Neural cell (in vitro differentiated cells): ENCODE data around the gene ALG6.

ENCODE experiments used
- EP300 ChIP-seq: fragments of 450-650 bp; conservative IDR thresholded peaks from 2 replicates; pipeline ENCODE4 v1.6.1; 2014; ENCODE audit warnings: antibody characterized with exemption, mild to moderate bottlenecking, moderate library complexity; ENCODE audit not compliant: poor library complexity, severe bottlenecking
- EZH2 ChIP-seq: fragments of 200-600, 300-800 bp; shearing (Covaris generic), sonication (generic); IDR thresholded peaks from 2 replicates; pipeline ENCODE4 v1.6.1; 2014; ENCODE audit warnings: antibody characterized with exemption, low read length, borderline replicate concordance, mild to moderate bottlenecking; ENCODE audit not compliant: insufficient read depth, poor library complexity, severe bottlenecking
- SMC3 ChIP-seq: fragments of 450-650 bp; conservative IDR thresholded peaks from 2 replicates; pipeline ENCODE4 v1.6.1; 2014; ENCODE audit warnings: antibody characterized with exemption, mild to moderate bottlenecking, moderate library complexity; ENCODE audit not compliant: poor library complexity
- TF ChIP-seq, protein P1 (sequence below): IDR thresholded peaks from 2 replicates; pipeline ENCODE4 v1.6.1; 2012; ENCODE audit warnings: borderline replicate concordance
- TF ChIP-seq, protein P2 (sequence below): fragments of 450-650 bp; IDR thresholded peaks from 2 replicates; pipeline ENCODE4 v1.5.1; 2014; ENCODE audit warnings: antibody characterized with exemption, mild to moderate bottlenecking, moderate library complexity; ENCODE audit not compliant: poor library complexity, severe bottlenecking

DNA sequence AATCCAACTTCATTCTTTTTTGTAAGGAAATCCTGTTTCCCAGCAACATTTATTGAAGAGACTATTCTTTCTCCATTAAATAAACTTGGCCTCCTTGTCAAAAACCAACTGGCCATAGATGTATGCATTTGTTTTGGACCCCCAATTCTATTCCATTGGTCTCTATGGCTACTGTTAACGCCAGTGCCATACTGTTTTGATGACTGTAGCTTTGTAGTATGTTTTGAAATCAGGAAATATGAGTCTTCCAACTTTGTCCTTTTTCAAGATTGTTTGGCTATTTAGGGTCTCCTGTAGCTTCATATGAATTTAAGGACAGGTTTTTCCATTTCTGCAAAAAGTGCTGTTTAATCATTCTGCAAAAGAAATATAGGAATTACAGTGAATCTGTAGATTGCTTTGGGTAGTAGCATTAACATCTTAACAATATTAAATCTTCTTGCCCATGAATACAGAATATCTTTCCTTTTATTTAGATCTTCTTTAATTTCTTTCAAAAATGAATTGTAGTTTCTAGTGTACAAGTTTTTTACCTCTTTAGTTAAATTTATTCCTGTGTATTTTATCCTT, 94.3 kb downstream of the ALG6 start:
- TF ChIP-seq, protein P1, sequence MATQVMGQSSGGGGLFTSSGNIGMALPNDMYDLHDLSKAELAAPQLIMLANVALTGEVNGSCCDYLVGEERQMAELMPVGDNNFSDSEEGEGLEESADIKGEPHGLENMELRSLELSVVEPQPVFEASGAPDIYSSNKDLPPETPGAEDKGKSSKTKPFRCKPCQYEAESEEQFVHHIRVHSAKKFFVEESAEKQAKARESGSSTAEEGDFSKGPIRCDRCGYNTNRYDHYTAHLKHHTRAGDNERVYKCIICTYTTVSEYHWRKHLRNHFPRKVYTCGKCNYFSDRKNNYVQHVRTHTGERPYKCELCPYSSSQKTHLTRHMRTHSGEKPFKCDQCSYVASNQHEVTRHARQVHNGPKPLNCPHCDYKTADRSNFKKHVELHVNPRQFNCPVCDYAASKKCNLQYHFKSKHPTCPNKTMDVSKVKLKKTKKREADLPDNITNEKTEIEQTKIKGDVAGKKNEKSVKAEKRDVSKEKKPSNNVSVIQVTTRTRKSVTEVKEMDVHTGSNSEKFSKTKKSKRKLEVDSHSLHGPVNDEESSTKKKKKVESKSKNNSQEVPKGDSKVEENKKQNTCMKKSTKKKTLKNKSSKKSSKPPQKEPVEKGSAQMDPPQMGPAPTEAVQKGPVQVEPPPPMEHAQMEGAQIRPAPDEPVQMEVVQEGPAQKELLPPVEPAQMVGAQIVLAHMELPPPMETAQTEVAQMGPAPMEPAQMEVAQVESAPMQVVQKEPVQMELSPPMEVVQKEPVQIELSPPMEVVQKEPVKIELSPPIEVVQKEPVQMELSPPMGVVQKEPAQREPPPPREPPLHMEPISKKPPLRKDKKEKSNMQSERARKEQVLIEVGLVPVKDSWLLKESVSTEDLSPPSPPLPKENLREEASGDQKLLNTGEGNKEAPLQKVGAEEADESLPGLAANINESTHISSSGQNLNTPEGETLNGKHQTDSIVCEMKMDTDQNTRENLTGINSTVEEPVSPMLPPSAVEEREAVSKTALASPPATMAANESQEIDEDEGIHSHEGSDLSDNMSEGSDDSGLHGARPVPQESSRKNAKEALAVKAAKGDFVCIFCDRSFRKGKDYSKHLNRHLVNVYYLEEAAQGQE, result no peak
- TF ChIP-seq EZH2 (no peak), SMC3 (no peak), EP300 (no peak)
- TF ChIP-seq, protein P2, sequence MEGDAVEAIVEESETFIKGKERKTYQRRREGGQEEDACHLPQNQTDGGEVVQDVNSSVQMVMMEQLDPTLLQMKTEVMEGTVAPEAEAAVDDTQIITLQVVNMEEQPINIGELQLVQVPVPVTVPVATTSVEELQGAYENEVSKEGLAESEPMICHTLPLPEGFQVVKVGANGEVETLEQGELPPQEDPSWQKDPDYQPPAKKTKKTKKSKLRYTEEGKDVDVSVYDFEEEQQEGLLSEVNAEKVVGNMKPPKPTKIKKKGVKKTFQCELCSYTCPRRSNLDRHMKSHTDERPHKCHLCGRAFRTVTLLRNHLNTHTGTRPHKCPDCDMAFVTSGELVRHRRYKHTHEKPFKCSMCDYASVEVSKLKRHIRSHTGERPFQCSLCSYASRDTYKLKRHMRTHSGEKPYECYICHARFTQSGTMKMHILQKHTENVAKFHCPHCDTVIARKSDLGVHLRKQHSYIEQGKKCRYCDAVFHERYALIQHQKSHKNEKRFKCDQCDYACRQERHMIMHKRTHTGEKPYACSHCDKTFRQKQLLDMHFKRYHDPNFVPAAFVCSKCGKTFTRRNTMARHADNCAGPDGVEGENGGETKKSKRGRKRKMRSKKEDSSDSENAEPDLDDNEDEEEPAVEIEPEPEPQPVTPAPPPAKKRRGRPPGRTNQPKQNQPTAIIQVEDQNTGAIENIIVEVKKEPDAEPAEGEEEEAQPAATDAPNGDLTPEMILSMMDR, result no peak
